ENCODE measurements around the gene LRRC37A2.
"Not testable (repeated sequence)": the region's sequence is repeated elsewhere in the genome, so short reads cannot be mapped to it uniquely, and the experiment has no call there.

The LRRC37A2 gene

DNA sequence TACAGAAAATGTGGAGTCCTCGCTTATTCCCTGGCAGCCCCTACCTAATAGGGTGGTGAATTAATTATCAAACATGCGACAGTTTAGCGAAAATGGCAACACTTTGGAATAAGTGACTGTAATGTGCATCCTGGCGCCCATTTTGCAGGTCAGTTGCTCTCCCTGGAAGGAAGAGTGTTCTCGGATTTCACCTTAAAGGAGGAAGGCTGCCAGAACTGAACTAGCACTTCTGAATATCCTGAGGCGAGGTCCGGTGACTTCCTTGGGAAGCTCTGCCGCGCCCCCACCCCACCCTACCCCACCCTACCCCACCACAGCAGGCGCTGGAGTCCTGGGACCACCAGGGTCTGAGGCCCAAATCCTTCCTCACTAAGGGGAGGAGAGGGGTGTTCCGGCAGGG lies at the start of gene LRRC37A2:
Gene LRRC37A2 (plus strand): TSS at position 301 of the 400 bp plus-strand sequence. CDS start 245 bp downstream, outside the sequence.
- DNase-seq = not testable (repeated sequence)

DNA sequence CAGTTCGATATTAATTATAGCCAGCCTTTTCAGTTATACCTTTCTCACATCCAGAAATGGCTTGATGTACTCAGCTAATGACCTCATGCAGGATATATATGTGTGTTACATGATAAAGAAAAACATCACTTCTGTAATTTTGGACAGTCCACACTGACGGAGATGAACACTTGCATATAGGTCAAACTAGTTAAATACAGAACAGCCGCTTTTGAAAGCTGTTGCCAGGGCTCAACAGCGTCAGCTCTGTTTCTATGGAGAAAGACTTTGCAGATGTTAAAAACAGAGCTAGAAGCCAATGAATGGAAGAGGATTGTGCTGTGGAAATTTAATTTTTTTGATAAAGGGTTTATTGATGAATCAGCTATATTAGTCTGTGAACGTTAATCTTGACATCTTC lies 44.6 kb upstream of the LRRC37A2 start:
- not testable (repeated sequence) for DNase-seq

DNA sequence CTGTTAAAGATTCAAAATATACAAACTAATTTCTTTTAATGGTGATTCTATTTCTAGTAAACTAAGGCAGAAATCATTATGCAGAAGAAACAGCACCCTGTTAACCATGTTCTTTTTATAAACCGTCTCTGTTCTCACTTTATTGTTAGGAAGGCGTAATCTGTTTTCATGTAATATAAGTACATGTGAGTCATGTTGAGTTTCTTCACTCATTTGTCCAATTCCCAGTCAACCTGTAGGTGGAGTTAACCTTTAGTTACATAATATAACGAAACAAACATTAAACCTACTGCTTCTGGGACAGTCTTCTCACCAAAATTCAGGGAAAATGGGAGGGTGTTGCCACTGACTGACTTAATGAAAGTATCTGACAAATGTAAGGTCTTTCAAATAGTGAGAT lies 37.8 kb upstream of the LRRC37A2 start:
- not testable (repeated sequence) for DNase-seq

DNA sequence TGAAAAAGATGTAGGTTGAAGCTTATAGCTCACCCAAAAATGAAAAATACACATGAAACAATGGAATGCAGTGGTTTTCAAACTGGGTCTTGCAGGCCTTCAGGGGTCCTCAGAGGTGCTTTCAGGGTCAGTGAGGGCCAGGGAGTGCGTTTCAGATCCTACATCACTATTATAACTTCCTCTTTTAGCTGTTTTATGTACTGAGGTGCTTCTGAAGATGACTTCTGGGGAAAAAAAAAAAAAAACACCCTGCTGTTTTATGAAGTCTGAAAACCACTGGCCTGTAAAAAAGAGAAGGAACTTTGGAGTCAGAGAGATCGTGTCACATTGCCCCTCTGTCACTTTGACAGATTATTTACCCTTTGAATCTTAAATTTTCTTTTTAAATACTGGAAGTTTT lies 36.7 kb upstream of the LRRC37A2 start:
- not testable (repeated sequence) for DNase-seq

DNA sequence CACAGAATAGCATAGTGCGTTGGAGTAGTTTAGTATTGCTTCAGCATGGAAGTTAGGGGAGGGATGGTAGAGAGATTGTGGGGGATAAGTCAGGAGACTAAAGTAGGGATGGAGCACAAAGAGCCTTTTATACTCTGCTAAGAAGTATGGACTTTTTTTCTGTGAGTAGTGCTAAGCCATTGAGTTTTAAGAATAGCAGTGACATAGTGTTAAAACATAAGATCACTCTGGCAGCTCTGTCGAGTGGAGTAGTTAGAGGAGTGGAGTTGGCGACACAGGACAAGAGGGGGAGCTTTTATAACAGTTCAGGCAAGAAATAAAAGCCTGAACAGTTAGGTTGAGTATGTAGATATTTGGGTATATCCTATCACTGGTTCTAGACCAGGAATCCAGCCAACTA lies 33.4 kb upstream of the LRRC37A2 start:
- not testable (repeated sequence) for DNase-seq

DNA sequence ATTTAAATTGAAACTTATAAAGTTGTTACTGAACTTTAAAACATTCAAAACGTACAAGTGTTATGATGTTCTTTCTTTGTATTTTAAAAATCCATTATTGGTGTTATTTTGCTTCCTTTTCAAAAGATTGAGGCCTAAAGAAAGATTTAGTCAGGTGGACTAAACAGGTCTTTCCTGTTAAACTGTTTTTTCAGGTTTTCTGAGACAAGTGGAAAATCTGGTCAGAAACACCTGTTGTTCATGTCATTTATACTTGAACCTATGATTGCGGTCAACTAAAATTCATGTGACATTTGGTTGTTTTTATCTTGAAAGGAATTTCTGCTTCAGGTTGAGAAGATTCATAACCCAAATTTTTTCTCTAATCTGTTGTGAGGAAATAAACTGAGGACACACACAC lies 31.0 kb upstream of the LRRC37A2 start:
- not testable (repeated sequence) for DNase-seq

DNA sequence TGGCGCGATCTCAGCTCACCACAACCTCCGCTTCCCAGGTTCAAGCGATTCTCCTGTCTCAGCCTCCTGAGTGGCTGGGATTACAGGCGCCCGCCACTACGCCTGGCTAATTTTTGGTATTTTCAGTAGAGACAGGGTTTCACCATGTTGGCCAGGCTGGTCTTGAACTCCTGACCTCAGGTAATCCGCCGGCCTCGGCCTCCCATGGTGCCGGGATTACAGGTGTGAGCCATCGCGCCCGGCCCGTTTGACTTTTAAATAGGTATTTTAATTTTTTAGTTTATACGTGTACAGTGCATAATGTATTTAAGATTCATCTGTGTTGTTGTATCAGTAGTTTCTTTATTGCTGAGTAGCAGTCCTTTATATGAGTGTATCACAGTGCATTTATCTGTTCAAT lies 20.2 kb upstream of the LRRC37A2 start:
- not testable (repeated sequence) for DNase-seq

DNA sequence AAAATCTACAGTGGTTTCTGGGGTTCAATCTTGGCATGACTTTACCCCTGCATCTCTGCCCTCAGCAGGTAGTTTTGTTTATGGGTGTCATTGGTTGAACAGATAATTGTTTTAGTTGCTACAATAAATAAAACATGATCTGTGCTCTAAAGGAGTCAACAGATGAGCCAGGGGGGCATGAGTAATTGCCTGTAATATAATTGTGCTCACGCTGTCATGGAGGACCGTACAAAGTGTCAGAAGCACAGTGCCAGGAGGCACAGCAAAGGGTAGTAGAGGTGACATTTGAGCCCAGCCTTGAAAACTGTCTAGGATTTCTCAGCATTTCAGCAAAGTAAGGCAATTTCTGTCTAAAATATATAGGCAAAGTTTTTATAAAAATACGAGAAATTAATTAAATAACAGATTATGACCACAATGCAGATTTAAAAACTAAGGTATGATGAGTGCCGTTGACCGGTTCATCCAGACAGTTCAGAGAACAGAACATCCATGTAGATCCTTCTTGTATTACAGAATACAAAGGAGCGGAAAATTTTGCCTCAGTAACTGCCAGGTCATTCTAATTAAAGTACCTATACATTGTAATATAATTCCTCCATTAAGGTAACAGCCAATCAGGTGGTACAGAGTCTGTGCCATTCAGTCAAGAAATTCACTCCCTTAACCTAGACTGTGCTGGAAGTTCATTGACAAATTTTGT lies 12.7 kb upstream of the LRRC37A2 start:
- DNase-seq = not testable (repeated sequence)

DNA sequence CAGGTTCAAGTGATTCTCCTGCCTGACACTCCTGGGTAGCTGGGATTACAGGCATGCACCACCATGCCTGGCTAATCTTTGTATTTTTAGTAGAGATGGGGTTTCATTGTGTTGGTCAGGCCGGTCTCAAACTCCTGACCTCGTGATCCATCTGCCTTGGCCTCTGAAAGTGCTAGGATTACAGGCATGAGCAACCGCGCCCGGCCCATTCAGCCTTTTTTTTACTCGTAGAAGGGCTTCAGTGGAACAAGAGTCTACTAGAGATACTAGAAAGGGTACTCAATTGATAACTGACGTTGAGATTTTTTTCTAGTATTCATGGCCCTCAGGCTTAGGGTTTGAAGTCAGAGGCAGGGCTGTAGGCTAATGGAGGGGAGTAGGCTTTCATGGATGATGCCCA lies 6.4 kb upstream of the LRRC37A2 start:
- DNase-seq = not testable (repeated sequence)

DNA sequence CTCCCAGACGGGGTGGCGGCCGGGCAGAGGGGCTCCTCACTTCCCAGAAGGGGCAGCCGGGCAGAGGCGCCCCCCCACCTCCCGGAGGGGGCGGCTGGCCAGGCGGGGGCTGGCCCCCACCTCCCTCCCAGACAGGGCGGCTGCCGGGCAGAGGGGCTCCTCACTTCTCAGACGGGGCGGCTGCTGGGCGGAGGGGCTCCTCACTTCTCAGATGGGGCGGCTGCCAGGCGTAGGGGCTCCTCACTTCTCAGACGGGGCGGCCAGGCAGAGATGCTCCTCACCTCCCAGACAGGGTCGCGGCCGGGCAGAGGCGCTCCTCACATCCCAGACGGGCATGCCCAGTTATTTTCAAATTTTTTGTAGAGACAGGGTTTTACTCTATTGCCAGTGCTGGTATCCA lies 22.4 kb downstream of the LRRC37A2 start:
- not testable (repeated sequence) for DNase-seq

DNA sequence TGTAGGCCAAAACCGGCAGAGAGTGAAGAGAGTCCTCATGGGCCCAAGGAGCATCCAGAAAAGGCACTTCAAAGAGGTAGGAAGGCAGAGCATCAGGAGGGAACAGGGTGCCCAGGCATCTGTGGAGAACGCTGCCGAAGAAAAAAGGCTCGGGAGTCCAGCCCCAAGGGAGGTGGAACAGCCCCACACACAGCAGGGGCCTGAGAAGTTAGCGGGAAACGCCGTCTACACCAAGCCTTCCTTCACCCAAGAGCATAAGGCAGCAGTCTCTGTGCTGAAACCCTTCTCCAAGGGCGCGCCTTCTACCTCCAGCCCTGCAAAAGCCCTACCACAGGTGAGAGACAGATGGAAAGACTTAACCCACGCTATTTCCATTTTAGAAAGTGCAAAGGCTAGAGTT lies 36.3 kb downstream of the LRRC37A2 start:
- DNase-seq = not testable (repeated sequence)

DNA sequence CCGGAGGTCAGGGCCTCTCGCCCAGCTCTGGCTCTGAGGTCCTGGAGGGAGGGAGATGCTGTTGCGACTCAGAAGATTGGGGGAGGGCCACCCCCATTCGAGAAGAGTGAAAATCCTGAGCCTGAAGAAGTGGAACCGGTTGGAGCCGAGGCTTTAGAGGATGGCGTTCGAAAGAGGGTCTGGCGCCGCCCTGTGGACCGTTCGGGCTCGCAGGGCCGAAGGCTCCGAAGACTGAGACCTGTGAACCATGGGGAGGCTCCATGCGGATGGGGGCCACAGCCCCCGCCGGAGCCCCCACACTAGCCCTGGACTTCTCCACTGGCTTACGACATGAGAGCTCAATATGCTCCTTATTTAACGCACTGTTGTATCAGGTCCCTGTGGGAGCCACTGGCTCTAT lies 46.9 kb downstream of the LRRC37A2 start:
- not testable (repeated sequence) for DNase-seq

DNA sequence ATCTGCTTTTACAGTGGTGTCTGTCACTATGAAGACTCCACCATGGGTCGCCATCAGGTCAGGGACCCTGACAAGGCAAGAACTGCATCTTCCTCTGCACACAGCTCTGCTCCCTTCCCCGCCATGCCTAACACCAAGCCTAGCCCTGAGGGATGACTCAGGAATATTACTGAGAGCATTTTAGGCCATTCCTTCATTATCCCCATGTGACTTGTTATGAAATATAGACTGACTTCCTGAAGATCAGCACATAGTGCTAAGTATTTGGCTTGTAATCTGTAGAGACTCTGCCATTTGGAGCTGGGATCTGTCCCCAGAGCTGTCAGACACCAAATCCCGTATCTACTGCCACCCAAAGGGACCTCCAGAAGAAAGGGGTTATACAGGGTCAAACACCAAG lies 47.8 kb downstream of the LRRC37A2 start:
- DNase-seq = not testable (repeated sequence)

DNA sequence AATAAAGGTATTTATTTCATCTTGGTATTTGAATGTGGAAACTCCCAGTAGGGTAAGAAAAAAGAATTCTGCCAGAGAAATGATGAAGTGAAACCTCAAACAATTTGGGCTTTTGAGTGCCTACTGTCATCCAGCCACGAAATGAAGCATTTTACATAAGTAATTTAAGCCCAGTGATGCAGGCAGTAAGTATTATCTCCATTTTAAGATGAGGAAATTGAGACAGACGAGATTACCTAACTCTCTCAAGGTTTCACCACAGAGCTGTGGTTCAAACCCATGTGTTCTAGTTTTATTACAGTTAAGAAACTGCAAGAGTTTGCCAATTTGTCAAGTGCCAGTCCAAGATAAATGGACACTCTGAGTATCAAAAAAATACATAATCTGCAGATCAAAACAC lies 54.0 kb downstream of the LRRC37A2 start:
- DNase-seq = not testable (repeated sequence)

DNA sequence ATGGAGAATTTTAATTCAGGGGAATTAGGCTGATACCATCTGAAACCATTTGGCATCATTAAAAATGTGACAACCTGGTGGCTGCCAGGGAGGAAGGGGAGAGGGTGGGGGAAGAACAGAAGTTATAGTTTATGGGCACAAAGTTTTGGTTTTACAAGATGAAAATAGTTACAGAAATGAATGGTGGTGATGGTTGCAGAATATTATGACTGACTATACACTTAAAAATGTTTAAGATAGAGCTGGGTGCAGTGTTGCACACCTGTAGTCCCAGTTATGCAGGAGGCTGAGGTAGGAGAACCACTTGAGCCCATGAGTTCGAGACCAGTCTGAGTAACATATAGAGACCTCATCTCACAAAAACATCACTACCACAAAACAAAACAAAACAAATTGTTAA lies 54.7 kb downstream of the LRRC37A2 start:
- DNase-seq = not testable (repeated sequence)

DNA sequence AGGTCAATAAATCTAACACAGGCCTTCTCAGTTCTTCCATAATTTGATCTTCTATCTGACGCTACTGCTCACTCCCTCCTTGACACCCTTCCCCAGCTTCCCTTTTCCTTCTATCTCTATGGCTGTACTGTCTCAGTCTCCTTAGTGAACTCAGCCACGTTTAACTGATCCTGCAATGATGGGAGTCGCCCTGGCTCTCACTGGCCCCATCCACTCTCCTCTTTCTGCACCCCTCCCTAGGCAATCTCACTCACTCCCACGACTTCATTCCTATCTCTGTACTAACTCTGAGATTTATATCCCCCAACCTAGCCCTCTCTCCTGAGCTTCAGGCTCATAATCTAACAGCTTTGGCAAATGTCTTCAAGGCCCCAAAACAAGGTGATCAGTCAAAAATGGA lies 59.5 kb downstream of the LRRC37A2 start:
- DNase-seq = not testable (repeated sequence)

DNA sequence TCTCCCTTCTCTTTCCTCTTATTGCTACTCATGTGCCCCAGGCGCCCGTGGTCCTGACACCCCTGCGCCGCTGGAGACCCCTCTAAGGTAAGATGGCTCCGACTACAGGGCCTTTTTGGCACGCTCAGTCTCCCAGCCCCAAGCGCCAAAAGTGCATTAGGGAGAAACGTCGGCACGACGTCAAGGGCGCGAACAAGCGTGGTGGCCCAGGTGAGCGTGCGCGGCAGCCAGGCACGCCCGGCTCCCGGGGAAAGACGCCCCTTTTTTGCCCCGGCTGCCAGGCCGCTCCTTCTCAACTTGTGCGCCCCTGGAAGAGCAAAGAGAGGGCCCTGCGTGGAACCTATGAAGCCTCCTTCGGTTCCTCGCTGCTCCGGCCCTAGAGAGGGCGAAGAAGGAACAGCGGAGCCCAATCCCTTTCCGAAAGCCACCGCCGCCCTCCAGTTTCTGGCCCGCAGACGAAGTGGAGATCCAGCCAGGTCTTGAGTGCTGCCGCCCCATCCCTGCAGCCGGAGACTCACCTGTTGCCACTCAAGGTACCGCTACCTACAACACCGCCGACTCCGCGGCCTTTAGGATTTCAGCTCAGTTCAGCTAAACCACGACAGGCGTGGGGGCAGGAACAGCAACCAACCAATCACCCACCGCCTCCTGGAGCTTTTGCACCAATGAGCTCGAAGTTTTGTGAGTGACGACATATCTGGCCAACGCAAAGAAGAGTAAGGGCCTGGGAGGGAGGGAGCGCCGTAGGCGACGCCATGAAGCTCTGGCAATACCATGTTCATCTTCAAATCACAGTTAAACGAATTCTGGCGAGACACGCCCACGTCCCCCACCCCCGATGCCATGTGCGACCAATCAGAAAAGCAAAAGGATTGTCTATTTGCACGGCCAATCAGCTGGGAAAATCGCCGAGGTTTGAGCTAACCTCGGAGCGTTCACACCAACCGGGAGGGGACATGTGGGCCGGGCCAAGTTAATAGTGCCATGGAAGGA lies 67.1 kb downstream of the LRRC37A2 start, which contains the start of gene ARL17A:
Gene ARL17A (minus strand): TSS at position 609 of the 993 bp plus-strand sequence. CDS start 3,369 bp downstream, outside the sequence.
- not testable (repeated sequence) for DNase-seq

DNA sequence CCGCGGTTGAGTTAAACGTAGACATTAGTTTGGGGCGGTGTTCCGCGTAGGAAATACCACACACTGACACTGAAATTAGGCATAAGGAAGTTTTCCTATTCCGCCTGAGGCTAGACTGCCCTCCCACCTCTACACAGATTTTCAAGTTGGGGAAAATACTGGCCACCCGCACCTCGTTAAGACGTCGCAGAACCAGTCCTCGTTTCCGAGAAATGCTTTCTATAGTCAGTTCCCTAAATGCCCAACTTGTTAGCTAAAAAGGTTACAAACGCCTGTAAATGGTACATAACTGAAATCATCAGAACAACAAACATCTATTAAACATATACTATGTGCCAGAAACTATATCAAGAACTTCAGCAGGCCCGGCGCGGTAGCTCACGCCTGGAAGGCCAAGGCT lies 67.8 kb downstream of the LRRC37A2 start:
- DNase-seq = not testable (repeated sequence)

DNA sequence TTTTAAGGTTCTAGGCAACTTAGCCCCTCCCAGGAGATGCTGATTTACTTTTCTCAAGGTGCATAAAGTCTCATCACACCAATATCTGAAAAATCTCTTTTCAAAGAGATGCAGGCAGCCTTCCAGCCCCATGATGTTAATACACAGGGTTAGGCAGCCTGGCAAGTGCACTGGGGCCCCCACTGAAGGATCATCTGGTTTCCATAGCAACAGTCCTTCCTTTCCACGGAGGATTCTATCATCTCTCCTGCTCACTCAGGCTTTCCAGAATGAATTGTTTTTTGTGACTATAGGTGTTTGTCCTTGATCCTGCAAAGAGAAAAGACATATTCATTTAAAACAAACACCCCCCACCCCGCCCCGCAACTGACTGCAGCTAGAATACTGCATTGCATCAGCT lies 73.2 kb downstream of the LRRC37A2 start:
- DNase-seq = not testable (repeated sequence)

DNA sequence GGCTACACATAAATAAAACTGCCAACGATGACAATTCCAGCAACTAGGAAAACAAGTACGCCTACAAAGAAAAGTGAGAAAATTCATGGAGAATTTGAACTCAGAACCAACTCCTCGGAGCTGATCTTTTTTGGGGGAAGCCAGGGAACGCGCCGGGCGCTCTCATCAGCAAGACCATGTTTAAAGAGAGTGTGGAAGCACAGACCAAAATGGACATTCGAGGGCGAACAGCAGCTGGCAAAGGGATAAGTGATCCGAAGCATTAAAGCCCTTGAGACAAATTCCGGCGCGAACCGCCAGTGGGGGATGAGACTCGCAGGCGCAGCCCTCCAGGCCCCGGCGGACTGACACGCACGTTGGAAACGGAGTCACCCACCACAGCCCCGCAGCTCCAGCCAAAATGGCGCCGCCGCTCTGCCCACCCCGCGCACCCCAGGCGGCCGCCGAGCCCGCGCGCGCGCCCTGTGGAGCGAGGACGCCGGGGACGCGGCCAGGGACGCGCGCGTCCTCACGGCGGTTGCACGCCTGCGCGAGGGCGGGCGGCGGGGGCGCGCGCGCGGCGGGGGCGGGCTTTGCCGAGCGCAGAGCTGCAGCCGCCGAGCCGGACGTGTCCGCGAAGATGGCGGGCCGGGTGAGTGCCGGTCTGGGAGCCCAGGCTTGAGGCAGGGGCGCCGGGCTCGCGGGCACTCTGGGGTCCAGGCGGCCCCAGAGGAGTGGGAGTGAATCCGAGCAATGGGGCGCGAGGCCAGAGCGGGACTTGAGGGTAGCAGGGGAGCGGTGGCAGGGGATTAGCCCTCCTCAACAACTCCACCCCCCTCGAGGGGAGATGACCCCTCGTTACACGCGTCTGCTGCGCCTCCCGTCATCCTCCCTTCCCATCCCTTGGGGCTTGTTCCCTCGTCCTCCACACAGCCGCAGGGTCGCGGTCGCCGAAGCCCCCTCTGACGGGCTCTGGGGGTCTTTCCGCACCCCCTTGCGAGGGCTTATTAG lies 78.2 kb downstream of the LRRC37A2 start, which contains the start of gene NSF:
Gene NSF (plus strand): TSS at position 513 of the 990 bp plus-strand sequence. CDS start 107 bp downstream, at position 620.
- not testable (repeated sequence) for DNase-seq

DNA sequence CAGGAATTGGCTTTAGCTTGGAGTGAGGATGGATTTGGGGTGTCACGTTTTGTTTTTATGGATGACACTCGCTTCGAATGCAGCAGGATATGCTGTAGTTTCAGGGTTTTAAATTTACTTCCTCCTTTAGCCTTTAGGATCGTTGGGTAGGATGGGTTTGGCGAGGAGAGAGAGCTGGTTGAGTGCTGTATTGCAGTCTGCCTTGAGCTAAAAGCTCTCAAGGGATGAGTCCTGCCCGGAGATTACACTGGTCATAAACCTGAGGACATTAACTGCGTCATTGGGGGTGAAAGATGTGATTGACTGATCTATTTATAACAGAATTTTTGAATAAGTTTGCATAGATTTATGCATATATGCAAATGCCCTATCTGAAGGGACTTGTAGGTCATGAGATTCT lies 79.1 kb downstream of the LRRC37A2 start:
- DNase-seq = not testable (repeated sequence)

DNA sequence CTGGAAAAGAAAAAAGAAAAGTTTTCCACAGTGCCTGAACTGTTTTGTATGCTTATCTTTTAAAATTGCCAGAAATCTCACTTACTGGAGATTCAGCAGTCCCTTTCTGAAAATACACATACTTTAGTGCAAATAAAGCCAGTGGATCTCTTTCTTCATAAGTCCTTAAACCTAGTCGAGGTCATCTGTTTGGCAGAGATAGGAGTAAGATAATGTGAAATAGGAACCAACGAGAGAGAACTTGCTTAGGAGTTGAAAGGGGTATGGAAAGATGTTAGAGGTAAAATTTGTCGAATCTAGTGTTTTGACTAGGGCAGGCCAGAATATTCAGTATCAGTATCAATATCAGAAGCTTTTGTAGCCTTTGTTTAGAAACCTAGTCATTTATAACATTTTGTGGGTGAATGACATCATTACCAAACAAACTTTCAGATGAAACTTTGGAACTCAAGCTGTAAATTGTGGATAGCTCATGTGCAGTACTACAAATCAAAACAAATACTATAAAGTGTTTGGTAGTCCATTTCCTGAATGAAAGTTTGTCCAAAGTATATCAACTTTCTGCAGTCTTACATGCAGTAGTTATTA lies 86.2 kb downstream of the LRRC37A2 start:
- not testable (repeated sequence) for DNase-seq

Measured in NCI-H1092 (cell line).